ENCODE measurements around the gene ZNF892. TPM values are rescaled to one million over a fixed set of nuclear protein-coding genes. Genes with fewer than 3 reads are reported as not detected.

The ZNF892 gene
- total and polyA plus RNA-seq, 9 of the 15 experiments (the other 6 are each of a cell fraction or from before 2014, with no cell fraction given): 0.07 to 0.13 (median 0.09) TPM; not detected in 6

DNA sequence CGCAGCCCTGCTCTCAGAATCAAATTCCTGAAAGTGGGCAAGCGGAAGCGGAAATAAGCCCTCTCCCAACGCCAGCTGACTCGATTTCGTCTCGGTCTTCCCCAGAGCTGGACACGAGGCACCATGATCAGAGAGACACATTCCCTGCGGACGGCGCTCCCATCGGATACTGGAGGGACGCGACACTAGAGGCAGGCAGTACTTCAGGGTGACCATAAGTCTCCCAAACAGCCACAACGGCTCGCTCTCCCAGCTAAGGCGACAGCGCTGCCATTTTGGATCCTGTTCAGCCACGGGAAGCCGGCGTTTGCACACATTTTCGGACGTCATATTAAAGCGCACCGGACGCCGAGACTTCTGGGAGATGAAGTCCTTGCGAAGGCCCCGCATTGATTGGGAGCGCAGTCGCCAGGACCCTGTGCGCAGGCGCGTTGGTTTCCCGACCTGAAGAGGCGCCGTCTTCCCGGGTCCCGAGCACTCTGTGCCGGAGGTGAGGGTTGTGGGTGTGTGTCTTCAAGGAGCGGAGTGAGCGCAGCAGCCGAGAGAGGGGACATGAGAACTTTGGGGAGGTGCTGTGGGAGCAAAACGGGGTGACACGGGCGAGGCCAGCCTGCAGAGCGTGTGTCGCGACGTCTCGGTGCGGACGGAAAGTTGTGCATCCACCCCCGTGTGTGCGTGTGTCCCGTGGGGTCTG, 41.8 kb upstream of the ZNF892 start, which contains the start of gene ZNF2 (continued):
- TF ChIP-seq, protein P1, sequence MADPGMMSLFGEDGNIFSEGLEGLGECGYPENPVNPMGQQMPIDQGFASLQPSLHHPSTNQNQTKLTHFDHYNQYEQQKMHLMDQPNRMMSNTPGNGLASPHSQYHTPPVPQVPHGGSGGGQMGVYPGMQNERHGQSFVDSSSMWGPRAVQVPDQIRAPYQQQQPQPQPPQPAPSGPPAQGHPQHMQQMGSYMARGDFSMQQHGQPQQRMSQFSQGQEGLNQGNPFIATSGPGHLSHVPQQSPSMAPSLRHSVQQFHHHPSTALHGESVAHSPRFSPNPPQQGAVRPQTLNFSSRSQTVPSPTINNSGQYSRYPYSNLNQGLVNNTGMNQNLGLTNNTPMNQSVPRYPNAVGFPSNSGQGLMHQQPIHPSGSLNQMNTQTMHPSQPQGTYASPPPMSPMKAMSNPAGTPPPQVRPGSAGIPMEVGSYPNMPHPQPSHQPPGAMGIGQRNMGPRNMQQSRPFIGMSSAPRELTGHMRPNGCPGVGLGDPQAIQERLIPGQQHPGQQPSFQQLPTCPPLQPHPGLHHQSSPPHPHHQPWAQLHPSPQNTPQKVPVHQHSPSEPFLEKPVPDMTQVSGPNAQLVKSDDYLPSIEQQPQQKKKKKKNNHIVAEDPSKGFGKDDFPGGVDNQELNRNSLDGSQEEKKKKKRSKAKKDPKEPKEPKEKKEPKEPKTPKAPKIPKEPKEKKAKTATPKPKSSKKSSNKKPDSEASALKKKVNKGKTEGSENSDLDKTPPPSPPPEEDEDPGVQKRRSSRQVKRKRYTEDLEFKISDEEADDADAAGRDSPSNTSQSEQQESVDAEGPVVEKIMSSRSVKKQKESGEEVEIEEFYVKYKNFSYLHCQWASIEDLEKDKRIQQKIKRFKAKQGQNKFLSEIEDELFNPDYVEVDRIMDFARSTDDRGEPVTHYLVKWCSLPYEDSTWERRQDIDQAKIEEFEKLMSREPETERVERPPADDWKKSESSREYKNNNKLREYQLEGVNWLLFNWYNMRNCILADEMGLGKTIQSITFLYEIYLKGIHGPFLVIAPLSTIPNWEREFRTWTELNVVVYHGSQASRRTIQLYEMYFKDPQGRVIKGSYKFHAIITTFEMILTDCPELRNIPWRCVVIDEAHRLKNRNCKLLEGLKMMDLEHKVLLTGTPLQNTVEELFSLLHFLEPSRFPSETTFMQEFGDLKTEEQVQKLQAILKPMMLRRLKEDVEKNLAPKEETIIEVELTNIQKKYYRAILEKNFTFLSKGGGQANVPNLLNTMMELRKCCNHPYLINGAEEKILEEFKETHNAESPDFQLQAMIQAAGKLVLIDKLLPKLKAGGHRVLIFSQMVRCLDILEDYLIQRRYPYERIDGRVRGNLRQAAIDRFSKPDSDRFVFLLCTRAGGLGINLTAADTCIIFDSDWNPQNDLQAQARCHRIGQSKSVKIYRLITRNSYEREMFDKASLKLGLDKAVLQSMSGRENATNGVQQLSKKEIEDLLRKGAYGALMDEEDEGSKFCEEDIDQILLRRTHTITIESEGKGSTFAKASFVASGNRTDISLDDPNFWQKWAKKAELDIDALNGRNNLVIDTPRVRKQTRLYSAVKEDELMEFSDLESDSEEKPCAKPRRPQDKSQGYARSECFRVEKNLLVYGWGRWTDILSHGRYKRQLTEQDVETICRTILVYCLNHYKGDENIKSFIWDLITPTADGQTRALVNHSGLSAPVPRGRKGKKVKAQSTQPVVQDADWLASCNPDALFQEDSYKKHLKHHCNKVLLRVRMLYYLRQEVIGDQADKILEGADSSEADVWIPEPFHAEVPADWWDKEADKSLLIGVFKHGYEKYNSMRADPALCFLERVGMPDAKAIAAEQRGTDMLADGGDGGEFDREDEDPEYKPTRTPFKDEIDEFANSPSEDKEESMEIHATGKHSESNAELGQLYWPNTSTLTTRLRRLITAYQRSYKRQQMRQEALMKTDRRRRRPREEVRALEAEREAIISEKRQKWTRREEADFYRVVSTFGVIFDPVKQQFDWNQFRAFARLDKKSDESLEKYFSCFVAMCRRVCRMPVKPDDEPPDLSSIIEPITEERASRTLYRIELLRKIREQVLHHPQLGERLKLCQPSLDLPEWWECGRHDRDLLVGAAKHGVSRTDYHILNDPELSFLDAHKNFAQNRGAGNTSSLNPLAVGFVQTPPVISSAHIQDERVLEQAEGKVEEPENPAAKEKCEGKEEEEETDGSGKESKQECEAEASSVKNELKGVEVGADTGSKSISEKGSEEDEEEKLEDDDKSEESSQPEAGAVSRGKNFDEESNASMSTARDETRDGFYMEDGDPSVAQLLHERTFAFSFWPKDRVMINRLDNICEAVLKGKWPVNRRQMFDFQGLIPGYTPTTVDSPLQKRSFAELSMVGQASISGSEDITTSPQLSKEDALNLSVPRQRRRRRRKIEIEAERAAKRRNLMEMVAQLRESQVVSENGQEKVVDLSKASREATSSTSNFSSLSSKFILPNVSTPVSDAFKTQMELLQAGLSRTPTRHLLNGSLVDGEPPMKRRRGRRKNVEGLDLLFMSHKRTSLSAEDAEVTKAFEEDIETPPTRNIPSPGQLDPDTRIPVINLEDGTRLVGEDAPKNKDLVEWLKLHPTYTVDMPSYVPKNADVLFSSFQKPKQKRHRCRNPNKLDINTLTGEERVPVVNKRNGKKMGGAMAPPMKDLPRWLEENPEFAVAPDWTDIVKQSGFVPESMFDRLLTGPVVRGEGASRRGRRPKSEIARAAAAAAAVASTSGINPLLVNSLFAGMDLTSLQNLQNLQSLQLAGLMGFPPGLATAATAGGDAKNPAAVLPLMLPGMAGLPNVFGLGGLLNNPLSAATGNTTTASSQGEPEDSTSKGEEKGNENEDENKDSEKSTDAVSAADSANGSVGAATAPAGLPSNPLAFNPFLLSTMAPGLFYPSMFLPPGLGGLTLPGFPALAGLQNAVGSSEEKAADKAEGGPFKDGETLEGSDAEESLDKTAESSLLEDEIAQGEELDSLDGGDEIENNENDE (IDR thresholded peaks at IDR 0.05; ENCODE audit: low read depth, low read length): no peak
- no peak for TF ChIP-seq NR3C1 (CRISPR knock-in tag; IDR thresholded peaks at IDR 0.05)
- TF ChIP-seq XRCC4 (IDR thresholded peaks at IDR 0.05; ENCODE audit: extremely low read depth, insufficient read depth, insufficient read length): no peak
- TF ChIP-seq RBFOX2 (IDR thresholded peaks at IDR 0.05; ENCODE audit: low read depth, low read length): peak; percentile 98
- TF ChIP-seq DACH1 (IDR thresholded peaks at IDR 0.05; ENCODE audit: partially characterized antibody): peak; percentile 94

All from K562 (cell line).